A549 (cell line): ENCODE measurements around the gene BAZ1B. TPM values are rescaled to one million over a fixed set of nuclear protein-coding genes. Genes with fewer than 3 reads are reported as not detected.
A peak's percentile ranks its signal among the peaks of the same experiment; 100 is the strongest.

Source experiments
- ATAC-seq, 2 experiments: fragments of 200-7000 bp in 1 of 2; fragments of >200 bp in 1 of 2; cut with Nextera tagmentation in 1 of 2; cut with Tn5 transposase in 1 of 2; 3 replicates each; pipeline versions ENCODE4 v1.8.0 to v1.9.1; 2018 to 2020; ENCODE audit warnings: mild to moderate bottlenecking in 1 of 2, moderate library complexity in 1 of 2
- CTCF ChIA-PET: fragments of 300-600 bp; sonication (Branson Sonifier 250); formaldehyde crosslinking; extraction: SDS; loops from one replicate; lab custom pipeline; 2021; ENCODE audit warnings: antibody characterized with exemption, inconsistent platforms; lab: Yijun Ruan, JAX
- POLR2A ChIA-PET: fragments of 350-600 bp; formaldehyde crosslinking; extraction: SDS; loops from one replicate; lab custom pipeline; 2021; ENCODE audit warnings: antibody characterized with exemption, inconsistent platforms; lab: Yijun Ruan, JAX
- DNase-seq, 2 experiments: peaks; one replicate each; pipeline versions ENCODE4 v3.0.0 to v3.0.0-alpha.2; 2011 to 2016; ENCODE audit warnings: low read depth in 1 of 2, low spot score in 1 of 2
- FAIRE-seq: peaks from 2 replicates; lab custom pipeline; 2011; peaks lifted over from hg19 to GRCh38; lab: Jason Lieb, UNC
- H3K27ac ChIP-seq, 2 experiments: fragments of >200 bp; sonication (Bioruptor Twin); formaldehyde crosslinking; 3 replicates each; pipeline ENCODE4 v1.5.1; 2016 to 2017
- H3K4me1 ChIP-seq: fragments of >200 bp; sonication (Bioruptor Twin); formaldehyde crosslinking; 3 replicates; pipeline ENCODE4 v1.6.1; 2016
- H3K4me2 ChIP-seq: fragments of >200 bp; sonication (Bioruptor Twin); formaldehyde crosslinking; 3 replicates; pipeline ENCODE4 v1.6.1; 2016
- H3K4me3 ChIP-seq: fragments of >200 bp; sonication (Bioruptor Twin); formaldehyde crosslinking; 3 replicates; pipeline ENCODE4 v1.5.1; 2016
- H3K9me3 ChIP-seq: fragments of >200 bp; sonication (Bioruptor Twin); formaldehyde crosslinking; 3 replicates; pipeline ENCODE4 v1.6.1; 2016
- ATOH8 ChIP-seq: fragments of 250-450 bp; sonication (Bioruptor Pico); IDR thresholded peaks from 2 replicates; pipeline ENCODE4 v1.5.0; 2020; ENCODE audit warnings: low read depth, mild to moderate bottlenecking, moderate library complexity
- CBX8 ChIP-seq: fragments of 200-600 bp; sonication (generic); IDR thresholded peaks from 2 replicates; pipeline ENCODE4 v1.6.1; 2016
- CTCF ChIP-seq: fragments of >200 bp; sonication (Bioruptor Twin); formaldehyde crosslinking; IDR thresholded peaks from 3 replicates; pipeline ENCODE4 v1.5.1; 2016
- E2F6 ChIP-seq: IDR thresholded peaks from 2 replicates; pipeline ENCODE4 v1.6.1; 2012; ENCODE audit warnings: low read depth, borderline replicate concordance
- EHF ChIP-seq: fragments of 250-450 bp; sonication (Bioruptor Pico); IDR thresholded peaks from 2 replicates; pipeline ENCODE4 v1.5.0; 2020; ENCODE audit warnings: mild to moderate bottlenecking
- ELK1 ChIP-seq: fragments of 150-350 bp; IDR thresholded peaks from 2 replicates; pipeline ENCODE4 v1.6.1; 2014; ENCODE audit warnings: low read depth, mild to moderate bottlenecking, low read length
- ESRRA ChIP-seq: fragments of 150-350 bp; IDR thresholded peaks from 2 replicates; pipeline ENCODE4 v1.6.1; 2014; ENCODE audit warnings: mild to moderate bottlenecking, low read length, borderline replicate concordance
- FOSB ChIP-seq: fragments of 250-450 bp; sonication (Bioruptor Pico); IDR thresholded peaks from 2 replicates; pipeline ENCODE4 v1.5.0; 2020; ENCODE audit warnings: mild to moderate bottlenecking, moderate library complexity
- FOXS1 ChIP-seq: fragments of 250-450 bp; sonication (Bioruptor Pico); IDR thresholded peaks from 2 replicates; pipeline ENCODE4 v1.5.0; 2020; ENCODE audit warnings: mild to moderate bottlenecking, moderate library complexity
- HDAC2 ChIP-seq: fragments of 200-600 bp; sonication (generic); IDR thresholded peaks from 2 replicates; pipeline ENCODE4 v1.6.1; 2016
- JUNB ChIP-seq: fragments of >200 bp; sonication (Bioruptor Twin); formaldehyde crosslinking; IDR thresholded peaks from 2 replicates; pipeline ENCODE4 v1.6.1; 2016
- MAZ ChIP-seq: fragments of 150-350 bp; IDR thresholded peaks from 2 replicates; pipeline ENCODE4 v1.6.1; 2014; ENCODE audit warnings: antibody characterized with exemption, low read depth, low read length, borderline replicate concordance
- MYC ChIP-seq: IDR thresholded peaks from 2 replicates; pipeline ENCODE4 v1.6.1; 2012; ENCODE audit warnings: mild to moderate bottlenecking, inconsistent platforms, low read length, improper control_type of control experiment, borderline replicate concordance
- NR3C1 ChIP-seq: fragments of >200 bp; sonication (Bioruptor Twin); formaldehyde crosslinking; IDR thresholded peaks from 3 replicates; pipeline ENCODE4 v1.6.1; 2017
- RAD21 ChIP-seq, 2 experiments: fragments of >200 bp in 1 of 2; sonication (Bioruptor Twin) in 1 of 2; formaldehyde crosslinking in 1 of 2; IDR thresholded peaks in 1 of 2; conservative IDR thresholded peaks in 1 of 2; 2 replicates in 1 of 2; 3 replicates in 1 of 2; pipeline ENCODE4 v1.6.1; 2012 to 2018; ENCODE audit warnings: inconsistent platforms in 1 of 2
- RARB ChIP-seq: fragments of 250-450 bp; sonication (Bioruptor Pico); IDR thresholded peaks from 2 replicates; pipeline ENCODE4 v1.8.0; 2021; ENCODE audit warnings: mild to moderate bottlenecking, moderate library complexity
- SMC3 ChIP-seq: fragments of >200 bp; sonication (Bioruptor Twin); formaldehyde crosslinking; IDR thresholded peaks from 3 replicates; pipeline ENCODE4 v1.6.1; 2018; ENCODE audit warnings: inconsistent platforms
- USF2 ChIP-seq: fragments of 450-650 bp; IDR thresholded peaks from 2 replicates; pipeline ENCODE4 v1.6.1; 2014; ENCODE audit warnings: antibody characterized with exemption
- ZFP36 ChIP-seq: fragments of 450-650 bp; IDR thresholded peaks from 2 replicates; pipeline ENCODE4 v1.6.1; 2014; ENCODE audit warnings: borderline replicate concordance; ENCODE audit not compliant: partially characterized antibody
- ZNF302 ChIP-seq: fragments of 250-450 bp; sonication (Bioruptor Pico); IDR thresholded peaks from 2 replicates; pipeline ENCODE4 v1.9.0; 2021; ENCODE audit warnings: inconsistent platforms, mild to moderate bottlenecking, moderate library complexity
- ZSCAN20 ChIP-seq: fragments of 250-450 bp; sonication (Bioruptor Pico); IDR thresholded peaks from 2 replicates; pipeline ENCODE4 v1.8.0; 2022; ENCODE audit warnings: mild to moderate bottlenecking, moderate library complexity
- WGBS: methylation state at CpG from one replicate; pipeline ENCODE4 v1.1.6; 2017; ENCODE audit errors: missing lambda C conversion rate; 5-methylcytosine and 5-hydroxymethylcytosine counted together
- polyA plus RNA-seq, 4 experiments: library from polyadenylated mRNA; depleted of rRNA in 3 of 4; stranded (reverse); fragments of >200 nt; fragmentation: RNase III in 1 of 4; extraction: RNeasy Plus Mini Kit Qiagen cat#74134 plus additional on column Dnase treatment in 1 of 4; gene quantifications; 2 replicates in 3 of 4; 3 replicates in 1 of 4; pipeline ENCODE4 v1.2.3, GENCODE V29; 2011 to 2017

Gene BAZ1B
- polyA plus RNA-seq, 2 of the 4 experiments (the other 2 are of a cell fraction): 54.8 to 66.8 TPM

GRCh38 chr7:73437091-73437490, 85.0 kb downstream of the BAZ1B start:
- H3K4me2 ChIP-seq: no peak overlapping the region
- no peak for DNase-seq
- H3K9me3 ChIP-seq: no peaks in the 10 kb centered on the region
- H3K4me3 ChIP-seq: no peak overlapping the region
- 93% methylated on average over 10 of the region's 10 CpGs for WGBS
- CTCF ChIA-PET: interaction anchor here (1.2 to 5.4 kb wide), 5 partner anchors 11 to 113 kb away, joined by 4 to 38 read pairs (median 5); no protein-coding TSS in a partner anchor
- FAIRE-seq: no peak
- TF ChIP-seq HDAC2 (no peak), MYC (no peak), EHF (CRISPR knock-in tag) (no peak), SMC3 (no peak), RARB (CRISPR knock-in tag) (no peak), ESRRA (no peak), RAD21 (conservative IDR thresholded peaks at IDR 0.05 in 1 of 2, IDR thresholded peaks at IDR 0.05 in 1 of 2) (no peak), JUNB (no peak), ZSCAN20 (no peak), ELK1 (no peak), ZNF302 (CRISPR knock-in tag) (no peak), MAZ (no peak), FOXS1 (CRISPR knock-in tag) (no peak), USF2 (no peak)
- TF ChIP-seq, all 56 proteins: peak for 0
- no peak overlapping the region for H3K27ac ChIP-seq
- POLR2A ChIA-PET: no interaction called here
- ATAC-seq: no peak; a peak in 2 of 6 replicates
- H3K4me1 ChIP-seq: peaks cover 11% of the 10 kb centered on the region

- H3K27ac ChIP-seq: no peak overlapping the region; a peak in 1 of 6 replicates
- FAIRE-seq (no peak), ATAC-seq (peak; percentile 47 to 56), DNase-seq (peak; percentile 46 to 58)
- H3K4me2 ChIP-seq: peak overlapping the region; percentile 60
- POLR2A ChIA-PET: interaction anchor here (0.7 kb wide), 1 partner anchor 91 kb away, joined by 3 read pairs; no protein-coding TSS in a partner anchor
- CTCF ChIA-PET: interaction anchor here (1.3 to 5.4 kb wide), 5 partner anchors 12 to 112 kb away, joined by 4 to 38 read pairs (median 7); no protein-coding TSS in a partner anchor
- TF ChIP-seq FOSB (CRISPR knock-in tag) (no peak), NR3C1 (no peak), RAD21 (conservative IDR thresholded peaks at IDR 0.05 in 1 of 2, IDR thresholded peaks at IDR 0.05 in 1 of 2) (peak; percentile 47 to 49; a peak in 3 of 5 replicates), ZSCAN20 (no peak), E2F6 (no peak), RARB (CRISPR knock-in tag) (no peak), ZFP36 (no peak), CBX8 (no peak), CTCF (peak; percentile 24; the same call in 1 of the 3 replicates), ATOH8 (CRISPR knock-in tag) (no peak)
- no peaks in the 10 kb centered on the region for H3K9me3 ChIP-seq
- H3K4me1 ChIP-seq: peaks cover 11% of the 10 kb centered on the region
- no peak overlapping the region for H3K4me3 ChIP-seq
- WGBS: 36% methylated on average over 14 of the region's 20 CpGs
Observed at GRCh38 chr7:73436031-73436929, 85.8 kb downstream of the BAZ1B start.
